Measurements from ENCODE around the gene CAPZB.

Gene CAPZB

GRCh38 chr1:19313636-19313959 is 171.7 kb downstream of the CAPZB start:
- H3K27ac ChIP-seq (ENCODE audit: insufficient read depth, low read depth, low read length, poor library complexity, severe bottlenecking), result no peak overlapping the region
- H3K36me3 ChIP-seq (ENCODE audit: control insufficient read depth, insufficient read depth, low read length), result no peaks in the 10 kb centered on the region
- peaks cover 6% of the 10 kb centered on the region for H3K4me1 ChIP-seq (ENCODE audit: control insufficient read depth, insufficient read depth, low read length)
- no peaks in the 10 kb centered on the region for H3K27me3 ChIP-seq (ENCODE audit: control insufficient read depth, insufficient read depth, low read length, poor library complexity, severe bottlenecking)
- no peaks in the 10 kb centered on the region for H3K9me3 ChIP-seq (ENCODE audit: control insufficient read depth, low read length)
- WGBS, 2 experiments, result 92 to 95% methylated on average over 4 of the region's 4 CpGs
- H3K4me3 ChIP-seq (ENCODE audit: insufficient read depth, low read depth, low read length), result no peak overlapping the region

- Histone ChIP-seq H3K9me3 (ENCODE audit: control insufficient read depth, low read length) (no peaks in the 10 kb centered on the region), H3K36me3 (ENCODE audit: control insufficient read depth, insufficient read depth, low read length) (peaks cover 5% of the 10 kb centered on the region), H3K27ac (ENCODE audit: insufficient read depth, low read depth, low read length, poor library complexity, severe bottlenecking) (no peak overlapping the region), H3K4me1 (ENCODE audit: control insufficient read depth, insufficient read depth, low read length) (peaks cover 6% of the 10 kb centered on the region), H3K4me3 (ENCODE audit: insufficient read depth, low read depth, low read length) (peak overlapping the region; percentile 75), H3K27me3 (ENCODE audit: control insufficient read depth, insufficient read depth, low read length, poor library complexity, severe bottlenecking) (no peaks in the 10 kb centered on the region)
- WGBS, 2 experiments, result 56 to 59% methylated on average over 20 of the region's 20 CpGs
These were observed 172.3 kb downstream of the CAPZB start for GRCh38 chr1:19312782-19313635.

GRCh38 chr1:19311931-19312781 is 173.2 kb downstream of the CAPZB start, which contains the start of the genes AKR7A2 and SLC66A1:
AKR7A2 (minus strand) TSS chr1:19312144; CDS start chr1:19312124, 20 bp downstream.
SLC66A1 (plus strand) TSS chr1:19312326; CDS start chr1:19317678, 5,352 bp downstream.
- peaks cover 6% of the 10 kb centered on the region for H3K4me1 ChIP-seq (ENCODE audit: control insufficient read depth, insufficient read depth, low read length)
- H3K4me3 ChIP-seq (ENCODE audit: insufficient read depth, low read depth, low read length), result peak within 1 kb of the TSS; percentile 75
- H3K27me3 ChIP-seq (ENCODE audit: control insufficient read depth, insufficient read depth, low read length, poor library complexity, severe bottlenecking), result no peaks in the 10 kb centered on the region
- no peak within 1 kb of the TSS for H3K27ac ChIP-seq (ENCODE audit: insufficient read depth, low read depth, low read length, poor library complexity, severe bottlenecking)
- WGBS, 2 experiments, result 0 to 1% methylated on average over 105 of the region's 105 CpGs
- peaks cover 13% of the 10 kb centered on the region for H3K36me3 ChIP-seq (ENCODE audit: control insufficient read depth, insufficient read depth, low read length)
- no peaks in the 10 kb centered on the region for H3K9me3 ChIP-seq (ENCODE audit: control insufficient read depth, low read length)

- Histone ChIP-seq H3K4me3 (ENCODE audit: insufficient read depth, low read depth, low read length) (peak overlapping the region; percentile 75), H3K4me1 (ENCODE audit: control insufficient read depth, insufficient read depth, low read length) (peaks cover 6% of the 10 kb centered on the region), H3K9me3 (ENCODE audit: control insufficient read depth, low read length) (no peaks in the 10 kb centered on the region), H3K27ac (ENCODE audit: insufficient read depth, low read depth, low read length, poor library complexity, severe bottlenecking) (no peak overlapping the region), H3K36me3 (ENCODE audit: control insufficient read depth, insufficient read depth, low read length) (peaks cover 20% of the 10 kb centered on the region), H3K27me3 (ENCODE audit: control insufficient read depth, insufficient read depth, low read length, poor library complexity, severe bottlenecking) (no peaks in the 10 kb centered on the region)
- 1% methylated on average over 29 of the region's 29 CpGs for WGBS, 2 experiments
These were observed 173.8 kb downstream of the CAPZB start for GRCh38 chr1:19311503-19311930.

GRCh38 chr1:19310720-19311502 is 174.4 kb downstream of the CAPZB start:
- WGBS, 2 experiments, result 59 to 69% methylated on average over 13 of the region's 13 CpGs
- Histone ChIP-seq H3K27me3 (ENCODE audit: control insufficient read depth, insufficient read depth, low read length, poor library complexity, severe bottlenecking) (no peaks in the 10 kb centered on the region), H3K36me3 (ENCODE audit: control insufficient read depth, insufficient read depth, low read length) (peaks cover 23% of the 10 kb centered on the region), H3K4me1 (ENCODE audit: control insufficient read depth, insufficient read depth, low read length) (peaks cover 6% of the 10 kb centered on the region), H3K4me3 (ENCODE audit: insufficient read depth, low read depth, low read length) (peak overlapping the region; percentile 75), H3K27ac (ENCODE audit: insufficient read depth, low read depth, low read length, poor library complexity, severe bottlenecking) (no peak overlapping the region), H3K9me3 (ENCODE audit: control insufficient read depth, low read length) (no peaks in the 10 kb centered on the region)

GRCh38 chr1:19310061-19310460 is 175.3 kb downstream of the CAPZB start:
- no peaks in the 10 kb centered on the region for H3K9me3 ChIP-seq (ENCODE audit: control insufficient read depth, low read length)
- H3K4me1 ChIP-seq (ENCODE audit: control insufficient read depth, insufficient read depth, low read length), result peaks cover 6% of the 10 kb centered on the region
- H3K27ac ChIP-seq (ENCODE audit: insufficient read depth, low read depth, low read length, poor library complexity, severe bottlenecking), result no peak overlapping the region
- WGBS, 2 experiments, result 91 to 94% methylated on average over 7 of the region's 7 CpGs
- no peaks in the 10 kb centered on the region for H3K27me3 ChIP-seq (ENCODE audit: control insufficient read depth, insufficient read depth, low read length, poor library complexity, severe bottlenecking)
- peaks cover 31% of the 10 kb centered on the region for H3K36me3 ChIP-seq (ENCODE audit: control insufficient read depth, insufficient read depth, low read length)
- H3K4me3 ChIP-seq (ENCODE audit: insufficient read depth, low read depth, low read length), result no peak overlapping the region

GRCh38 chr1:19309123-19309813 is 176.1 kb downstream of the CAPZB start:
- Histone ChIP-seq H3K36me3 (ENCODE audit: control insufficient read depth, insufficient read depth, low read length) (peaks cover 34% of the 10 kb centered on the region), H3K27me3 (ENCODE audit: control insufficient read depth, insufficient read depth, low read length, poor library complexity, severe bottlenecking) (no peaks in the 10 kb centered on the region)

GRCh38 chr1:19308509-19308907 is 176.8 kb downstream of the CAPZB start:
- 83 to 84% methylated on average over 3 of the region's 3 CpGs for WGBS, 2 experiments
- Histone ChIP-seq H3K36me3 (ENCODE audit: control insufficient read depth, insufficient read depth, low read length) (peaks cover 39% of the 10 kb centered on the region), H3K27ac (ENCODE audit: insufficient read depth, low read depth, low read length, poor library complexity, severe bottlenecking) (no peak overlapping the region), H3K9me3 (ENCODE audit: control insufficient read depth, low read length) (no peaks in the 10 kb centered on the region), H3K4me1 (ENCODE audit: control insufficient read depth, insufficient read depth, low read length) (peaks cover 6% of the 10 kb centered on the region), H3K27me3 (ENCODE audit: control insufficient read depth, insufficient read depth, low read length, poor library complexity, severe bottlenecking) (no peaks in the 10 kb centered on the region), H3K4me3 (ENCODE audit: insufficient read depth, low read depth, low read length) (no peak overlapping the region)

More at GRCh38 chr1:19309123-19309813, 176.1 kb downstream of the CAPZB start:
- no peak overlapping the region for H3K4me3 ChIP-seq (ENCODE audit: insufficient read depth, low read depth, low read length)
- no peak overlapping the region for H3K27ac ChIP-seq (ENCODE audit: insufficient read depth, low read depth, low read length, poor library complexity, severe bottlenecking)
- 91 to 93% methylated on average over 6 of the region's 6 CpGs for WGBS, 2 experiments
- H3K9me3 ChIP-seq (ENCODE audit: control insufficient read depth, low read length), result no peaks in the 10 kb centered on the region
- H3K4me1 ChIP-seq (ENCODE audit: control insufficient read depth, insufficient read depth, low read length), result peaks cover 6% of the 10 kb centered on the region

GRCh38 chr1:19307794-19308508 is 177.4 kb downstream of the CAPZB start:
- no peak overlapping the region for H3K4me3 ChIP-seq (ENCODE audit: insufficient read depth, low read depth, low read length)
- H3K4me1 ChIP-seq (ENCODE audit: control insufficient read depth, insufficient read depth, low read length), result peaks cover 2% of the 10 kb centered on the region
- 94% methylated on average over 10 of the region's 10 CpGs for WGBS, 2 experiments
- H3K36me3 ChIP-seq (ENCODE audit: control insufficient read depth, insufficient read depth, low read length), result peaks cover 42% of the 10 kb centered on the region
- no peak overlapping the region for H3K27ac ChIP-seq (ENCODE audit: insufficient read depth, low read depth, low read length, poor library complexity, severe bottlenecking)
- no peaks in the 10 kb centered on the region for H3K9me3 ChIP-seq (ENCODE audit: control insufficient read depth, low read length)
- H3K27me3 ChIP-seq (ENCODE audit: control insufficient read depth, insufficient read depth, low read length, poor library complexity, severe bottlenecking), result no peaks in the 10 kb centered on the region

All from ectodermal cell (in vitro differentiated cells).